GM23338 (cell line): ENCODE measurements around the gene RAB5B. TPM values are rescaled to one million over a fixed set of nuclear protein-coding genes. Genes with fewer than 3 reads are reported as not detected.

Experiments
- ATAC-seq: fragments of 200-7000 bp; cut with Tn5 transposase; 3 replicates; pipeline ENCODE4 v1.9.1; 2020
- DNase-seq: peaks from one replicate; pipeline ENCODE4 v3.0.0-alpha.2; 2015; ENCODE audit warnings: low spot score
- H2AFZ ChIP-seq: fragments of 200-600 bp; sonication (generic); 2 replicates; pipeline ENCODE4 v1.8.0; 2016; ENCODE audit warnings: antibody characterized with exemption, mild to moderate bottlenecking, moderate library complexity
- H3F3A ChIP-seq: fragments of 200-600 bp; sonication (generic); replicated peaks from 2 replicates; pipeline ENCODE4 v1.8.0; 2017; ENCODE audit warnings: antibody characterized with exemption, mixed run types, low read depth
- H3K27ac ChIP-seq: fragments of 200-600 bp; sonication (generic); 2 replicates; pipeline ENCODE4 v1.6.1; 2016; ENCODE audit warnings: low read depth
- H3K27me3 ChIP-seq: fragments of 200-600 bp; sonication (generic); 2 replicates; pipeline ENCODE4 v1.8.0; 2016; ENCODE audit warnings: mild to moderate bottlenecking, mixed run types, moderate library complexity; ENCODE audit not compliant: insufficient read depth
- H3K36me3 ChIP-seq: fragments of 200-600 bp; sonication (generic); 2 replicates; pipeline ENCODE4 v1.8.0; 2016; ENCODE audit warnings: mild to moderate bottlenecking; ENCODE audit not compliant: insufficient read depth
- H3K4me1 ChIP-seq: fragments of 200-600 bp; sonication (generic); 2 replicates; pipeline ENCODE4 v1.8.0; 2016; ENCODE audit warnings: mild to moderate bottlenecking, moderate library complexity; ENCODE audit not compliant: insufficient read depth
- H3K4me2 ChIP-seq: fragments of 200-600 bp; sonication (generic); 2 replicates; pipeline ENCODE4 v1.7.1; 2017; ENCODE audit warnings: mixed run types
- H3K4me3 ChIP-seq: fragments of 200-600 bp; sonication (generic); 2 replicates; pipeline ENCODE4 v1.6.1; 2016; ENCODE audit warnings: mixed run types
- H3K79me2 ChIP-seq: fragments of 200-600 bp; sonication (generic); replicated peaks from 2 replicates; pipeline ENCODE4 v1.8.0; 2017; ENCODE audit warnings: mild to moderate bottlenecking; ENCODE audit not compliant: insufficient read depth
- H3K9me2 ChIP-seq: fragments of 200-600 bp; sonication (generic); 2 replicates; pipeline ENCODE4 v1.8.0; 2017; ENCODE audit not compliant: insufficient read depth
- H4K20me1 ChIP-seq: fragments of 200-600 bp; sonication (generic); replicated peaks from 2 replicates; pipeline ENCODE4 v1.8.0; 2017; ENCODE audit warnings: mild to moderate bottlenecking; ENCODE audit not compliant: insufficient read depth
- H3K27ac Mint-ChIP-seq: 2 replicates; pipeline ENCODE4 v1.8.0; 2020; ENCODE audit warnings: inconsistent platforms, mild to moderate bottlenecking, moderate library complexity, mixed read lengths
- H3K27me3 Mint-ChIP-seq: 3 replicates; pipeline ENCODE4 v1.8.0; 2022; ENCODE audit warnings: low read depth, mild to moderate bottlenecking, moderate library complexity, mixed read lengths, inconsistent platforms; ENCODE audit not compliant: insufficient read depth, poor library complexity
- H3K36me3 Mint-ChIP-seq: 3 replicates; pipeline ENCODE4 v1.8.0; 2021; ENCODE audit warnings: low read depth, mild to moderate bottlenecking, inconsistent platforms, moderate library complexity, mixed read lengths
- H3K4me1 Mint-ChIP-seq: 3 replicates; pipeline ENCODE4 v1.8.0; 2020; ENCODE audit warnings: mild to moderate bottlenecking, inconsistent platforms, mixed read lengths
- H3K4me3 Mint-ChIP-seq: 3 replicates; pipeline ENCODE4 v1.8.0; 2021; ENCODE audit warnings: moderate library complexity, mild to moderate bottlenecking, inconsistent platforms, mixed read lengths
- H3K9me3 Mint-ChIP-seq: 3 replicates; pipeline ENCODE4 v1.8.0; 2020; ENCODE audit warnings: moderate library complexity, mild to moderate bottlenecking, inconsistent platforms, mixed read lengths
- CREB1 ChIP-seq: fragments of 250-450 bp; sonication (Bioruptor Pico); IDR thresholded peaks from 2 replicates; pipeline ENCODE4 v1.5.0; 2020; ENCODE audit warnings: low read depth, mild to moderate bottlenecking, moderate library complexity
- CTCF ChIP-seq, 2 experiments: fragments of 200-600 bp in 1 of 2; sonication (generic) in 1 of 2; conservative IDR thresholded peaks; 2 replicates each; pipeline versions ENCODE4 v1.5.1 to v1.6.1; 2016 to 2017; ENCODE audit warnings: antibody characterized with exemption in 2 of 2, low read depth in 2 of 2, mild to moderate bottlenecking in 2 of 2, moderate library complexity in 1 of 2
- EZH2 ChIP-seq: fragments of 200-600 bp; sonication (generic); IDR thresholded peaks from one replicate; pipeline ENCODE4 v1.8.0; 2017; ENCODE audit warnings: antibody characterized with exemption, mild to moderate bottlenecking, low read depth; ENCODE audit not compliant: unreplicated experiment
- EZH2phosphoT487 ChIP-seq: fragments of 200-600 bp; sonication (generic); IDR thresholded peaks from one replicate; pipeline ENCODE4 v1.8.1; 2018; ENCODE audit warnings: antibody characterized with exemption; ENCODE audit not compliant: unreplicated experiment
- JUNB ChIP-seq: IDR thresholded peaks from one replicate; pipeline ENCODE4 v1.6.1; 2016; ENCODE audit warnings: antibody characterized with exemption; ENCODE audit not compliant: unreplicated experiment
- NANOG ChIP-seq: IDR thresholded peaks from 2 replicates; pipeline ENCODE4 v1.6.1; 2016; ENCODE audit warnings: antibody characterized with exemption, borderline replicate concordance
- POLR2AphosphoS5 ChIP-seq: IDR thresholded peaks from 2 replicates; pipeline ENCODE4 v1.6.1; 2016; ENCODE audit warnings: antibody characterized with exemption, low read depth
- STAT1 ChIP-seq: IDR thresholded peaks from one replicate; pipeline ENCODE4 v1.6.1; 2016; ENCODE audit warnings: antibody characterized with exemption; ENCODE audit not compliant: unreplicated experiment
- ZNF114 ChIP-seq: fragments of 250-450 bp; sonication (Bioruptor Pico); IDR thresholded peaks from 2 replicates; pipeline ENCODE4 v1.5.0; 2020; ENCODE audit warnings: mild to moderate bottlenecking, moderate library complexity
- ZNF331 ChIP-seq: fragments of 250-450 bp; sonication (Bioruptor Pico); IDR thresholded peaks from 2 replicates; pipeline ENCODE4 v1.5.0; 2020; ENCODE audit warnings: low read depth, mild to moderate bottlenecking, moderate library complexity
- ZNF462 ChIP-seq: fragments of 250-450 bp; sonication (Bioruptor Pico); IDR thresholded peaks from 2 replicates; pipeline ENCODE4 v1.5.0; 2020; ENCODE audit warnings: mild to moderate bottlenecking, moderate library complexity
- polyA plus RNA-seq: library from polyadenylated mRNA; unstranded; fragments of >200 nt; fragmentation: Nextera tagmentation; extraction: Ambion mirVana; gene quantifications from 2 replicates; pipeline ENCODE4 v1.2.1, GENCODE V29; 2016
- total RNA-seq: library from RNA; depleted of rRNA; stranded (reverse); fragments of >200 nt; shearing (Covaris generic); gene quantifications from 2 replicates; pipeline ENCODE4 v1.2.3, GENCODE V29; 2014
- TF ChIP-seq, protein P1 (sequence below): IDR thresholded peaks from 2 replicates; pipeline ENCODE4 v1.6.1; 2016; ENCODE audit warnings: antibody characterized with exemption
- TF ChIP-seq, protein P2 (sequence below): IDR thresholded peaks from one replicate; pipeline ENCODE4 v1.6.1; 2018; ENCODE audit warnings: antibody characterized with exemption; ENCODE audit not compliant: unreplicated experiment

RAB5B gene
- total and polyA plus RNA-seq, 2 experiments from 2014 or later = 19.7 to 46.5 TPM

DNA sequence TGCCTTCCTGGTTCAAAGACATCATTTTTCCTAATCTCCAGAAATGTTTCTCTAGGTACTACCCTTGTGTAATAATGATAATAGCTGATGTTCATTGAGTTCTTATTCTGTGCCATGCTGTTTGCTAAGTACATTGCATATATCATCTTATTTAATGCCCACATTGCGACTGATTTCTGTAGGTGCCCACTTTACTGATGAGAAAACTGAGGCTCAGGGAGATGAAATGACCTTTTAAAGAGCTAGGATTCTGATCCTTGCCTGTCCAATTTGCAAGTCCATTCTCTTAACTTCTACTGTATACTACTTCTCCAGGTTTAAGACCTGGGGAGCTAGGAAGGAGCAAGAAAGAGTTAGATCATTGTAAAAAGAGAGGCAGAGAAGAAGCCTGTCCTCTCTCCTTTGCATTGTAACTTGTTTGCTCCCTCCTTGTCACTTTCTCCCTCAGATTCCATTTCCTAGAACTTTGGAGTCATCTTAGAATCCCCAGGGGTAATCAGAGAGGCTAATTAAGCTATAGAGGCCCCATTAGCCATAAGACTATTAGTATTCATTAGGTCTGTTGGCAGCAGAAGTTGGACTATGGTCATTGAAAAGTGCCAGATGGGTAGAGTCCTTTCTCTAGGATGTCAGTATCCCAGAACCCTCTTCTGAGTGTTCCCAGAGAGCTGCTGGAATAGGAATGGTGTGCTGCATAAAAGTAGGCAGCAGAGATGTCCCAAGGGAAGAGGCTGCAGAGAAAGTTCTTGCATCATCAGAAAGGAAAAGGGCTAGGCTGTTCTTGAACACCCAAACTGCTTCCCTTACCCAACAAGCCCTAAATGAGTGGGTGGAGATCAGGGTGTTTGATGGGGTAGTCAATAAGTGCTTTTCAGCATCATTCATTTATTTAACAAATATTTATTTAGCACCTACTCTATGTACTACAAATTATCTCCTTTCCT, 39.8 kb upstream of the RAB5B start:
- Mint-ChIP-seq H3K9me3 (no peaks in the 10 kb centered on the region), H3K36me3 (no peaks in the 10 kb centered on the region; the same call in 2 of the 3 replicates), H3K4me3 (no peak overlapping the region), H3K27me3 (peaks cover 27% of the 10 kb centered on the region), H3K27ac (no peak overlapping the region), H3K4me1 (peaks cover 28% of the 10 kb centered on the region)
- no peak for ATAC-seq
- Histone ChIP-seq H2AFZ (no peak overlapping the region), H3K36me3 (no peaks in the 10 kb centered on the region), H3K27ac (no peak overlapping the region), H3K9me2 (no peaks in the 10 kb centered on the region), H3K79me2 (no peaks in the 10 kb centered on the region), H4K20me1 (no peaks in the 10 kb centered on the region), H3K27me3 (peaks cover 43% of the 10 kb centered on the region), H3F3A (no peaks in the 10 kb centered on the region), H3K4me3 (no peak overlapping the region), H3K4me2 (no peak overlapping the region), H3K4me1 (peaks cover 35% of the 10 kb centered on the region)
- no peak for DNase-seq
- TF ChIP-seq POLR2AphosphoS5 (no peak), CTCF (conservative IDR thresholded peaks at IDR 0.05; ENCODE audit: low read depth in 2 of 2) (no peak), NANOG (no peak), EZH2phosphoT487 (no peak), JUNB (no peak), CREB1 (CRISPR knock-in tag) (no peak), EZH2 (no peak), STAT1 (no peak), ZNF462 (CRISPR knock-in tag) (no peak), ZNF114 (no peak), ZNF331 (no peak)
- TF ChIP-seq, protein P1, sequence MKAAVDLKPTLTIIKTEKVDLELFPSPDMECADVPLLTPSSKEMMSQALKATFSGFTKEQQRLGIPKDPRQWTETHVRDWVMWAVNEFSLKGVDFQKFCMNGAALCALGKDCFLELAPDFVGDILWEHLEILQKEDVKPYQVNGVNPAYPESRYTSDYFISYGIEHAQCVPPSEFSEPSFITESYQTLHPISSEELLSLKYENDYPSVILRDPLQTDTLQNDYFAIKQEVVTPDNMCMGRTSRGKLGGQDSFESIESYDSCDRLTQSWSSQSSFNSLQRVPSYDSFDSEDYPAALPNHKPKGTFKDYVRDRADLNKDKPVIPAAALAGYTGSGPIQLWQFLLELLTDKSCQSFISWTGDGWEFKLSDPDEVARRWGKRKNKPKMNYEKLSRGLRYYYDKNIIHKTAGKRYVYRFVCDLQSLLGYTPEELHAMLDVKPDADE = no peak
- TF ChIP-seq, protein P2, sequence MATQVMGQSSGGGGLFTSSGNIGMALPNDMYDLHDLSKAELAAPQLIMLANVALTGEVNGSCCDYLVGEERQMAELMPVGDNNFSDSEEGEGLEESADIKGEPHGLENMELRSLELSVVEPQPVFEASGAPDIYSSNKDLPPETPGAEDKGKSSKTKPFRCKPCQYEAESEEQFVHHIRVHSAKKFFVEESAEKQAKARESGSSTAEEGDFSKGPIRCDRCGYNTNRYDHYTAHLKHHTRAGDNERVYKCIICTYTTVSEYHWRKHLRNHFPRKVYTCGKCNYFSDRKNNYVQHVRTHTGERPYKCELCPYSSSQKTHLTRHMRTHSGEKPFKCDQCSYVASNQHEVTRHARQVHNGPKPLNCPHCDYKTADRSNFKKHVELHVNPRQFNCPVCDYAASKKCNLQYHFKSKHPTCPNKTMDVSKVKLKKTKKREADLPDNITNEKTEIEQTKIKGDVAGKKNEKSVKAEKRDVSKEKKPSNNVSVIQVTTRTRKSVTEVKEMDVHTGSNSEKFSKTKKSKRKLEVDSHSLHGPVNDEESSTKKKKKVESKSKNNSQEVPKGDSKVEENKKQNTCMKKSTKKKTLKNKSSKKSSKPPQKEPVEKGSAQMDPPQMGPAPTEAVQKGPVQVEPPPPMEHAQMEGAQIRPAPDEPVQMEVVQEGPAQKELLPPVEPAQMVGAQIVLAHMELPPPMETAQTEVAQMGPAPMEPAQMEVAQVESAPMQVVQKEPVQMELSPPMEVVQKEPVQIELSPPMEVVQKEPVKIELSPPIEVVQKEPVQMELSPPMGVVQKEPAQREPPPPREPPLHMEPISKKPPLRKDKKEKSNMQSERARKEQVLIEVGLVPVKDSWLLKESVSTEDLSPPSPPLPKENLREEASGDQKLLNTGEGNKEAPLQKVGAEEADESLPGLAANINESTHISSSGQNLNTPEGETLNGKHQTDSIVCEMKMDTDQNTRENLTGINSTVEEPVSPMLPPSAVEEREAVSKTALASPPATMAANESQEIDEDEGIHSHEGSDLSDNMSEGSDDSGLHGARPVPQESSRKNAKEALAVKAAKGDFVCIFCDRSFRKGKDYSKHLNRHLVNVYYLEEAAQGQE = no peak
